Medulla oblongata (tissue), 1 donor: ENCODE data around the gene STAU1.
A peak's percentile ranks its signal among the peaks of the same experiment; 100 is the strongest.
"Not testable (repeated sequence)": the region's sequence is repeated elsewhere in the genome, so short reads cannot be mapped to it uniquely, and the experiment has no call there.

Experiments used
- DNase-seq: peaks from one replicate; pipeline ENCODE4 v3.0.0-alpha.2; 2015; ENCODE audit errors: extremely low spot score

Gene STAU1

DNA sequence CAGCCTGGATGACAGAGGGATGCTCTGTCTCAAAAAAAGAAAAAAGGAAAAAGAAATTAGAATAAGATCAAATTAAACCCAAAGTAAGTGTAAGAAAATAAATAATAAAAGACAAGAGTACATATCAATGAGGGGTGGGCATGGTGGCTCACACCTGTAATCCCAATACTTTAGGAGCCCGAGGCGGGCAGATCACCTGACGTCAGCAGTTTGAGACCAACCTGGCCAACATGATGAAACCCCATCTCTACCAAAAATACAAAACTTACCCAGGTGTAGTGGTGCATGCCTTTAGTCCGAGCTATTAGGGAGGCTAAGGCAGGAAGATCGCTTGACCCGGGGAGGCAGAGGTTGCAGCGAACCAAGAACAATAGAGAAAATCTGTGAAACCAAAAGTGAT is 14.9 kb upstream of the STAU1 start:
- DNase-seq: no peak

DNA sequence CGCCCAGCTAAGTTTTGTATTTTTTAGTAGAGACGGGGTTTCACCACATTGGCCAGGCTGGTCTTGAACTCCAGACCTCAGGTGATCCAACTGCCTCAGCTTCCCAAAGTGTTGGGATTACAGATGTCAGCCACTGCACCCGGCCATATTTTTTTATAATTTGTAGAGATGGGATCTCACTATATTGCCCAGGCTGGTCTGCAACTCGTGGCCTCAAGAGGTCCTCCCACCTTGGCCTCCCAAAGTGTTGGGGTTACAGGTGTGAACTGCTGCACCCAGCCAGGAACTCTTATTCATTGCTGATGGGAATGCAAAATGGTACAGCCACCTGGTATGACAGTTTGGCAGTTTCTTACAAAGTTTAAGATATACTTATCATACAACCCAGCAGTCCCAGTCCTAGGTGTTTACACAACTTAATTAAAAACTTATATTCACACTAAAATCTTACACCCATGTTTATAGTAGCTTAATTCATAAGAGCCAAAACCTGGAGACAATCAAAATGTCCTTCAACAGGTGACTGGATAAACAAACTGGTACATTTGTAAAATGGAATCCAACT is 11.7 kb upstream of the STAU1 start:
- DNase-seq: no peak

DNA sequence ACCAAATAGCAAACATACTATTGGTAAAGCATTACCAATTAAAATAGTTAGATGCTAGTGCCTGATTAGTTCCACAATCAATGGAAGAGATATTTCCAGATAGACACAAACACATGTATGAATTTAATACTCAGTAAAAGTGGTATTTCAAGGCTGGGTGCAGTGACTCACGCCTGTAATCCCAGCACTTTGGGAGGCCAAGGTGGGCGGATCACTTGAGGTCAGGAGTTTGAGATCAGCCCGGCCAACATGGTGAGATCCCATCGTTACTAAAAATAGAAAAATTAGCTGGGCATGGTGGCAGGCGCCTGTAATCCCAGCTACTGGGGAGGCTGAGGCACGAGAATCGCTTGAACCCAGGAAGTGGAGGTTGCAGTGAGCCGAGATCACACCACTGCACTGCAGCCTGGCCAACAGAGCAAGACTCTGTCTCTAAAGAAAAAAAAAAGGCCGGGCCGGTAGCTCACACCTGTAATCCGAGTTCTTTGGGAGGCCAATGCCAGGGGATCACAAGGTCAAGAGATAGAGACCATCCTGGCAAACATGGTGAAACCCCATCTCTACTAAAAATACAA is 4.9 kb upstream of the STAU1 start:
- DNase-seq: not testable (repeated sequence)

- no peak for DNase-seq
Observed at GRCh38 chr20:49187330-49187850, 744 bp downstream of the STAU1 start.

DNA sequence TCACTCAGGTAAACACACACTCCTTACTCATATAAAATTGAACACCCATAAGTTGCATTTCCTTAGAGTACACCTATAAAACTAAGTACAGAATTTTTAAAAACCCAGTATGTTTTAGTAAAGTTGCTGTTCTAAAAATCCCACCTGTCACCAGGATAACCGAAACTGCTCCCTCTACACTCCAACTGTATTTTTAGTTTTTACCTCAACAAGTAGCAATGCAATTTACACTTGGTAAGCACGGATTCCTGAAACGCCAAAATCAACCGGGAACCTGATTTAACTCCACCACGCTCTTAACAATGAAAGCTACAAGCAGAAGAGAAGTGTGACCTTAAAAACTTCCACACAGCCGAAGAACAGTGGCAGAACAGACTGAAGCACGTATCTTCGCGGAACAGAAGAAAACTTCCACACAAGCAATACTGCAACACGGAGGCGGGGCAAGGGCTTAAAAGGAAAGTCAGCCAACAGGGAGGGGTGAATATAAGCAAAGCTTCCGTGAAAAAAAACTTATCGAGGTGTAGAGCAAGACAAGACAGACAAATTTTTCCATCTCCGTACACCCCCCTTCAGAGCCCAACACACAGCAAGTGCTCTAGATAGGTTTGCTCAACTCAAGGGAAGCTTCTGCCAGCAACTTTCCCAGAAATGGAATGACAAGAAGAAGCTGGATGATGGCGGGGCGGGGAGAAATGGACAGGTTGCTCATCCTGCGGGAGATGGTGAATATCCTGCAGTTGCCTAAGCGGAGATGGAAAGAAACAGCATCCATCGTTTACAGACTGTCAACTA is 1.4 kb downstream of the STAU1 start:
- DNase-seq: peak; percentile 77

DNA sequence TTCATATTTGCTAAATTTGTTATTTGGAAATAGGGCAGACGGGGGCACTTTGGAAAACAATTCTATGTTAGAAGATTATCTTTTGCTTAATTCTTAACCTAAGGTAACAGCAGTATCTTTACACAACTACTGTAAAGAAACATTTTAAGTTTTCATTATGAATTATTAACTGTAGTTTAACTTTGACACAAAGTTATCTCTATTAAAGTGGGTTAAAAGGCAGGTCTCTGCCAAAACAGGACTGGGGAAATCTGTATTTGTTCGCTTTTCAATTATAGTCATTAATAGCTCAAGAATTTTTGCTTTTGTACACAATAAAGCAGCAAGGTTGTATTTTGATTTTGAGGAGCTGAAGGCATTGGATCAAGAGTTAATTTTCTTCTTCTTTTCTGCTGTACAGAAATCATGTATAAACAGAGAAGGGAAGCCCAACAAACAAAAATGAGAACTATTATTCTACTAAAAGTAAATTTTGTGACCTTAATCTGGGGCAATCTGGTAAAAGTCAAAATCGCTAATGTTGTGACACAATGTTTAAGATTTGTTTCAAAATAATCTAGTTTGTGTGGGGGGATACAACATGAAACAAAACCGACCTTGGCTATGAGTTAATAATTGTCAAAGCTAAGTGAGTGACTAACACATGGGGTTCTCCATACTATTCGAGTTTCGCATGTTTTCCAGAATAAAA is 2.9 kb downstream of the STAU1 start:
- DNase-seq: no peak

DNA sequence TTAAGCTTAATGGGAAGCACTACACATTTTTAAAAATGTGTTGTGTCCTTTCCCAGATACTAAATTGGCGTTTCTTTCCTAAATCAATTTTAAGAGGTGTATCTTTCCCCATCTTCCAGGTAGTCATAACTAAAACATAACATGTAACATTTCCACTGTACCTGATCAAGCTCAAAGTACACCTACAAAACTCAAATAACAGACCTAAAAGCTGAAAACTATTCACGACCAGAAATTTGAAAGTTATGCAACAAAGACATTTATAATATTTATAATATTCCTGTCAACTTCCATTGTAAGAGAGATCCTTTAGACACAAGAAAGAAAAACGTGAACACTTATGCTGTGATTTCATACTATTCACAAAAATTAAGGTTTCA is 3.5 kb downstream of the STAU1 start:
- DNase-seq: no peak

DNA sequence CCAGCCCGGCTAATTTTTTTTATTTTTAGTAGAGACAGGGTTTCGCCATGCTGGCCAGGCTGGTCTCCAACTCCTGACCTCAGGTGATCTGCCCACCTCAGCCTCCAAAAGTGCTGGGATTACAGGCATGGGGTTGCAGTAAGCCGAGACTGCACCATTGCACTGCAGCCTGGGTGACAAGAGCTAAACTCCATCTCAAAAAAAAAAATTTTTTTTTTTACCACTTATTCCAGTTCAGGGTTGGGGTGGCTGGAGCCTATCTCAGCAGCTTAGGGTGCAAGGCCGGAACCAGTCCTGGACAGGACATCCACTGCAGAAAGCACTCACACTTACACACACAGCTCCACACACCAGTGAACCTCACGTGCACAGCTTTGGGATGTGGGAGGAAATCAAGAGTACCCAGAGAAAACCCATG is 4.0 kb downstream of the STAU1 start:
- DNase-seq: not testable (repeated sequence)

GRCh38 chr20:49183444-49183843 is 4.7 kb downstream of the STAU1 start:
- no peak for DNase-seq

DNA sequence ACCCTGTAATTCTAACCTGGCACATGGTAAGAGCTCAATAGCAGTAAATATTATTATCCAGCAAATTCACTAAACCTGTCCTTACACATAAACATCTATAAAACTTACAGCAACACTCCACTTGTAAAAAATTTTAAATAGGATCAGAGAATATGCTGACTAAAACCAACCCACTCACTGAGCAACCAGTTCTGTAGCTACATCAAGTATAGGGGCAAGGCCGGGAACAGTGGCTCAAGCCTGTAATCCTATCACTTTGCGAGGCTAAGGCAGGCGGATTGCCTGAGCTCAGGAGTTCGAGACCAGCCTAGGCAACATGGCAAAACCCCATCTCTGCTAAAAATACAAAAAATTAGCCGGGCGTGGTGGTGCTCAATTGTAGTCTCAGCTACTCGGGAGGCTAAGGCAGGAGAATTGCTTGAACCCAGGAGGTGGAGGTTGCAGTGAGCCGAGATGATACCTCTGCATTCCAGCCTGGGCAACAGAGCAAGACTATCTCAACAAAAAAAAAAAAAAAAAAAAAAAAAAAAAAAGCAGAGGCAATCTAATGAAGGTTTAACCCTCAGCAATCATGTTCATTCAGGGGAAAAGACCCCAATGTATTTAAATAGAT is 6.8 kb downstream of the STAU1 start:
- no peak for DNase-seq

- DNase-seq: peak; percentile 30
Observed at GRCh38 chr20:49179368-49180277, 8.5 kb downstream of the STAU1 start.

GRCh38 chr20:49174183-49174582 is 14.0 kb downstream of the STAU1 start:
- DNase-seq: no peak

GRCh38 chr20:49172413-49172812 is 15.7 kb downstream of the STAU1 start:
- no peak for DNase-seq

DNA sequence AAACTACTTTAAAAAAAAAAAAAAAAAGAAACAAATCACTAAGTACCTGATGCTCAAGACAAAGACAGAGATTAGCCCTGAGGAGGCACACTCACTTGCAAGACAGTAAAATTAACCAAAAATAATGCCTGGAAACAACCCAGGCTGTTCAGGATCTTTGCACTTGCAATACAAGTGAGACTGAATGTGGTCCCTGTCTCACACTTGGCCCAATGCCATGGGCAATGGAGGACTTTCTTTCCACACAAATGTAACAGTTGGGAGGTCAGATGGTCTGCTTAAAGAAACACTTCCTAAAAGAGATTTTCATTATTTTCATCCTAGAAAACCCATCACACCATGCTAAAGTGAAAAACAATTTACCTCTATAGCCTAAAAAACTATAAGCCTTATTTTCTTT is 16.2 kb downstream of the STAU1 start:
- DNase-seq: peak; percentile 76

DNA sequence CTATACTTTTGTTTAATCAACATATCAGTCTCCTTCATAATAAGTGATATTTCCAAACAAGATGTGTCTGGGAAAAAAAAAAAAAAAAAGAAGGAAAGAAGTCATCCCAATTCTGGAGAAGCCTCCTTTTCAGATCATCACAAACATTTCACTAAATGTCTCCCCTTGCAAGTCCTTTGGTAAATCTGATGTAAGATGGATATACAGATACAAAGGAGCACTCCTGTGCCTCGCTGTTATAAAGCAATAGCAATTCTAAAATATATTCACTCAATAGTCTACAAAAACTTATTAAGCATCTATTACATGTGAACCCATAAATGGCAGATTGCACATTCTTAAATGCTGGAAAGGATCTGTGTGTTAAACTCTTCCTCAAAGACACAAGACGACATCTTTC is 17.4 kb downstream of the STAU1 start:
- no peak for DNase-seq

- DNase-seq: no peak
Observed at GRCh38 chr20:49169547-49169946, 18.6 kb downstream of the STAU1 start.

DNA sequence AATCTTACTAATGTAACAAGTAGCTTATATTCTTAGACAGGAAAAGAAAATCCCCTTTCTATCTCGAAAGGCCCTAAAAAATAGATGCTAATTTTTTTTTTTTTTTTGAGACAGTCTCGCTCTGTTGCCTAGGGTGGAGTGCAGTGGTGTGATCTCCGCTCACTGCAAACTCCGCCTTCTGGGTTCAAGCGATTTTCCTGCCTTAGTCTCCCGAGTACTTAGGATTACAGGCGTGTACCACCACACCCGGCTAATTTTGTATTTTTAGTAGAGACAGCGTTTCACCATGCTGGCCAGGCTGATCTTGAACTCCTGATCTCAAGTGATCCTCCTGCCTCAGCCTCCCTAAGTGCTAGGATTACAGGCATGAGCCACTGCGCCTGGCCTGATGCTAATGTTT is 19.3 kb downstream of the STAU1 start:
- DNase-seq: not testable (repeated sequence)

DNA sequence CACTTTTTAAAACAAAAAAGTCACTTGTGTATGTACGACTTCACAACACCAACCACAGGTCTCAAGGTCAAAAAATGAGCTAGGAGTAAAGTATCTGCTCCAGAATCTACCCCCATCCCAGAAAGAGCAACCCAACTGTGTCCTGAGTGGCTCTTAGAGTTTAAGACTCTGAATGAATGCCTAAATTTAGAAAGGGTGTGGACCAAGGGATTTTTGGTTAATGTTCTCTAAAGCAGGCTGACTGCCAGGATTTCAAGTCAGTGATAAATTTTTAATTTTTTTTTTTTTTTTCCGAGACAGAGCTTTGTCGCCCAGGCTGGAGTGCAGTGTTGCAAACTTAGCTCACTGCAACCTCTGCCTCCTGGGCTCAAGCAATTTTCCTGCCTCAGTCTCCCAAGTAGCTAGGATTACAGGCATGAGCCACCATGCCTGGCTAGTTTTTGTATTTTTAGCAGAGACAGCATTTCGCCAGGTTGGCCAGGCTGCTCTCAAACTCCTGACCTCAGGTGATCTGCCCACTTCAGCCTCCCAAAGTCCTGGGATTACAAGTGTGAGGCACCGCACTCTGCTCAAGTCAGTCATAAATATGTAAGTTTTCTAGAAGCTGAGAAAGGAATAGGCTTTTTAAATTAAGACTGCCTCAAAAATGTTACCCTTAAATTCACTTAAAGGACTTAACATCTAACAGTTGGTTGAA is 20.2 kb downstream of the STAU1 start:
- DNase-seq: no peak

DNA sequence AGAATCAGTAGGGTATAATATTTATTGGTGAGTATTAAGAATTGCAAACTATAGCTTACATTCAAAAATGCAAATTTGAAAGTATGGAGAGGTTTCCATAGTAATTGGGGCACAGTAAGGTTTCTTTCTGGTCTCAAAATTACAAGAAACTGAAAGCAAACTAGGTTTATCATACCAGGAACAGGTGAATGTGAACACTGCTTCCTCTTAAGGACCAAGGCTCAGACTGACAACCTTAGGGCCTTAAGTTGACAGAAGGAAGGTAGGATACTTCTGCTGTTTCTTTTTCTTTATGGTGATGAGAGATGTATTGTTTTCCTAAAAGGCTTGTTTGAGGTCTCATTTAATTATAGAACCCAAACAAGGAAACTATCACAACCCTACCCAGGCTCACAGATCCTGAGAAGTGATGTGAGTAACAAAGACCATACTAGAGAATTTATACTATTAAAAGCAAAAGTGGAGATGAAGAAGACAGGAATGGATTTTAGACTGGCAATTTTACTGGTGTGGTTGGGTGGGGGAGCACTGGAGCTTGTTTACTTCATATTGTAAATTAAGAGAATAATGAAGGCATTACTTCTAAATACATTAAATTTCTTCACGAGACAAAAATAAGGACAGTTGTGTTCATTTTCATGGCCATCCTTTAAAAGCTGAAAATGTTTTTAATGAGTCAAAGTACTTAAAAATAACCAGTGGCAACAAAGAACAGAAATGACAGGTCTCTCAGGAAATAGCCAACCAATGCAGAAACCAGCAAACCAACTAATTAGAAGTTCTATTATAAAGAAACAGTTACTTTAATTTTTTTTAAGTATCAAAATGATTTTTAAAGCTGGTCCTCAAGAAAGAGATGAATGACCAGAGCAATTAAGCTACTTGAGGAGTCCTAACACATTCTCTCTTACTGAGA is 21.3 kb downstream of the STAU1 start:
- no peak for DNase-seq
